ENCODE measurements around the gene RHBDD3. TPM values are rescaled to one million over a fixed set of nuclear protein-coding genes. Genes with fewer than 3 reads are reported as not detected.

RHBDD3 gene
- polyA plus RNA-seq, 4 donors, result 22.2 to 45.4 (median 36.0) TPM

- DNase-seq (ENCODE audit: low read depth in 4 of 4, low spot score in 2 of 4), result no peak
Measured at GRCh38 chr22:29270475-29271271, 2.9 kb upstream of the RHBDD3 start.

- DNase-seq (ENCODE audit: low read depth in 4 of 4, low spot score in 2 of 4), result no peak
Measured at GRCh38 chr22:29269731-29270474, 2.1 kb upstream of the RHBDD3 start.

- DNase-seq (ENCODE audit: low read depth in 4 of 4, low spot score in 2 of 4), result no peak
Measured at GRCh38 chr22:29269230-29269604, 1.4 kb upstream of the RHBDD3 start.

GRCh38 chr22:29268511-29269229 is 889 bp upstream of the RHBDD3 start:
- peak in 3 of 4 donors; percentile 24 to 42 (median 31) for DNase-seq (ENCODE audit: low read depth in 4 of 4, low spot score in 2 of 4)

GRCh38 chr22:29267462-29267857 is 321 bp downstream of the RHBDD3 start:
- DNase-seq (ENCODE audit: low read depth in 4 of 4, low spot score in 2 of 4), result peak in 1 of 4 donors; percentile 48

- no peak for DNase-seq (ENCODE audit: low read depth in 4 of 4, low spot score in 2 of 4)
Measured at GRCh38 chr22:29266564-29267461, 968 bp downstream of the RHBDD3 start.

GRCh38 chr22:29265929-29266328 is 1.9 kb downstream of the RHBDD3 start:
- DNase-seq (ENCODE audit: low read depth in 4 of 4, low spot score in 2 of 4), result no peak

- DNase-seq (ENCODE audit: low read depth in 4 of 4, low spot score in 2 of 4), result no peak
Measured at GRCh38 chr22:29265305-29265704, 2.5 kb downstream of the RHBDD3 start.

GRCh38 chr22:29263791-29264276 is 3.9 kb downstream of the RHBDD3 start:
- DNase-seq (ENCODE audit: low read depth in 4 of 4, low spot score in 2 of 4), result no peak

- DNase-seq (ENCODE audit: low read depth in 4 of 4, low spot score in 2 of 4), result no peak
Measured at GRCh38 chr22:29260601-29261315, 7.0 kb downstream of the RHBDD3 start.

- DNase-seq (ENCODE audit: low read depth in 4 of 4, low spot score in 2 of 4), result no peak
Measured at GRCh38 chr22:29260031-29260560, 7.7 kb downstream of the RHBDD3 start.

- no peak for DNase-seq (ENCODE audit: low read depth in 4 of 4, low spot score in 2 of 4)
Measured at GRCh38 chr22:29259253-29259899, 8.4 kb downstream of the RHBDD3 start.

GRCh38 chr22:29258407-29259252 is 9.2 kb downstream of the RHBDD3 start:
- DNase-seq (ENCODE audit: low read depth in 4 of 4, low spot score in 2 of 4), result no peak

GRCh38 chr22:29257751-29258181 is 10.0 kb downstream of the RHBDD3 start:
- DNase-seq (ENCODE audit: low read depth in 4 of 4, low spot score in 2 of 4), result no peak

- DNase-seq (ENCODE audit: low read depth in 4 of 4, low spot score in 2 of 4), result no peak
Measured at GRCh38 chr22:29256606-29257325, 11.0 kb downstream of the RHBDD3 start.

- DNase-seq (ENCODE audit: low read depth in 4 of 4, low spot score in 2 of 4), result no peak
Measured at GRCh38 chr22:29255064-29255621, 12.6 kb downstream of the RHBDD3 start.

- DNase-seq (ENCODE audit: low read depth in 4 of 4, low spot score in 2 of 4), result no peak
Measured at GRCh38 chr22:29254286-29254660, 13.5 kb downstream of the RHBDD3 start.
